GM23338 (cell line): ENCODE data around the gene IGIP. TPM values are rescaled to one million over a fixed set of nuclear protein-coding genes. Genes with fewer than 3 reads are reported as not detected.

ENCODE experiments used
- ATAC-seq: fragments of 200-7000 bp; cut with Tn5 transposase; 3 replicates; pipeline ENCODE4 v1.9.1; 2020
- DNase-seq: peaks from one replicate; pipeline ENCODE4 v3.0.0-alpha.2; 2015; ENCODE audit warnings: low spot score
- H2AFZ ChIP-seq: fragments of 200-600 bp; sonication (generic); 2 replicates; pipeline ENCODE4 v1.8.0; 2016; ENCODE audit warnings: antibody characterized with exemption, mild to moderate bottlenecking, moderate library complexity
- H3F3A ChIP-seq: fragments of 200-600 bp; sonication (generic); replicated peaks from 2 replicates; pipeline ENCODE4 v1.8.0; 2017; ENCODE audit warnings: antibody characterized with exemption, mixed run types, low read depth
- H3K27ac ChIP-seq: fragments of 200-600 bp; sonication (generic); 2 replicates; pipeline ENCODE4 v1.6.1; 2016; ENCODE audit warnings: low read depth
- H3K27me3 ChIP-seq: fragments of 200-600 bp; sonication (generic); 2 replicates; pipeline ENCODE4 v1.8.0; 2016; ENCODE audit warnings: mild to moderate bottlenecking, mixed run types, moderate library complexity; ENCODE audit not compliant: insufficient read depth
- H3K36me3 ChIP-seq: fragments of 200-600 bp; sonication (generic); 2 replicates; pipeline ENCODE4 v1.8.0; 2016; ENCODE audit warnings: mild to moderate bottlenecking; ENCODE audit not compliant: insufficient read depth
- H3K4me1 ChIP-seq: fragments of 200-600 bp; sonication (generic); 2 replicates; pipeline ENCODE4 v1.8.0; 2016; ENCODE audit warnings: mild to moderate bottlenecking, moderate library complexity; ENCODE audit not compliant: insufficient read depth
- H3K4me2 ChIP-seq: fragments of 200-600 bp; sonication (generic); 2 replicates; pipeline ENCODE4 v1.7.1; 2017; ENCODE audit warnings: mixed run types
- H3K4me3 ChIP-seq: fragments of 200-600 bp; sonication (generic); 2 replicates; pipeline ENCODE4 v1.6.1; 2016; ENCODE audit warnings: mixed run types
- H3K79me2 ChIP-seq: fragments of 200-600 bp; sonication (generic); replicated peaks from 2 replicates; pipeline ENCODE4 v1.8.0; 2017; ENCODE audit warnings: mild to moderate bottlenecking; ENCODE audit not compliant: insufficient read depth
- H3K9me2 ChIP-seq: fragments of 200-600 bp; sonication (generic); 2 replicates; pipeline ENCODE4 v1.8.0; 2017; ENCODE audit not compliant: insufficient read depth
- H4K20me1 ChIP-seq: fragments of 200-600 bp; sonication (generic); replicated peaks from 2 replicates; pipeline ENCODE4 v1.8.0; 2017; ENCODE audit warnings: mild to moderate bottlenecking; ENCODE audit not compliant: insufficient read depth
- H3K27ac Mint-ChIP-seq: 2 replicates; pipeline ENCODE4 v1.8.0; 2020; ENCODE audit warnings: inconsistent platforms, mild to moderate bottlenecking, moderate library complexity, mixed read lengths
- H3K27me3 Mint-ChIP-seq: 3 replicates; pipeline ENCODE4 v1.8.0; 2022; ENCODE audit warnings: low read depth, mild to moderate bottlenecking, moderate library complexity, mixed read lengths, inconsistent platforms; ENCODE audit not compliant: insufficient read depth, poor library complexity
- H3K36me3 Mint-ChIP-seq: 3 replicates; pipeline ENCODE4 v1.8.0; 2021; ENCODE audit warnings: low read depth, mild to moderate bottlenecking, inconsistent platforms, moderate library complexity, mixed read lengths
- H3K4me1 Mint-ChIP-seq: 3 replicates; pipeline ENCODE4 v1.8.0; 2020; ENCODE audit warnings: mild to moderate bottlenecking, inconsistent platforms, mixed read lengths
- H3K4me3 Mint-ChIP-seq: 3 replicates; pipeline ENCODE4 v1.8.0; 2021; ENCODE audit warnings: moderate library complexity, mild to moderate bottlenecking, inconsistent platforms, mixed read lengths
- H3K9me3 Mint-ChIP-seq: 3 replicates; pipeline ENCODE4 v1.8.0; 2020; ENCODE audit warnings: moderate library complexity, mild to moderate bottlenecking, inconsistent platforms, mixed read lengths
- CREB1 ChIP-seq: fragments of 250-450 bp; sonication (Bioruptor Pico); IDR thresholded peaks from 2 replicates; pipeline ENCODE4 v1.5.0; 2020; ENCODE audit warnings: low read depth, mild to moderate bottlenecking, moderate library complexity
- CTCF ChIP-seq, 2 experiments: fragments of 200-600 bp in 1 of 2; sonication (generic) in 1 of 2; conservative IDR thresholded peaks; 2 replicates each; pipeline versions ENCODE4 v1.5.1 to v1.6.1; 2016 to 2017; ENCODE audit warnings: antibody characterized with exemption in 2 of 2, low read depth in 2 of 2, mild to moderate bottlenecking in 2 of 2, moderate library complexity in 1 of 2
- ETS1 ChIP-seq: IDR thresholded peaks from 2 replicates; pipeline ENCODE4 v1.6.1; 2016; ENCODE audit warnings: antibody characterized with exemption
- EZH2phosphoT487 ChIP-seq: fragments of 200-600 bp; sonication (generic); IDR thresholded peaks from one replicate; pipeline ENCODE4 v1.8.1; 2018; ENCODE audit warnings: antibody characterized with exemption; ENCODE audit not compliant: unreplicated experiment
- NANOG ChIP-seq: IDR thresholded peaks from 2 replicates; pipeline ENCODE4 v1.6.1; 2016; ENCODE audit warnings: antibody characterized with exemption, borderline replicate concordance
- POLR2AphosphoS5 ChIP-seq: IDR thresholded peaks from 2 replicates; pipeline ENCODE4 v1.6.1; 2016; ENCODE audit warnings: antibody characterized with exemption, low read depth
- REST ChIP-seq: IDR thresholded peaks from one replicate; pipeline ENCODE4 v1.6.1; 2018; ENCODE audit warnings: antibody characterized with exemption; ENCODE audit not compliant: unreplicated experiment
- ZNF114 ChIP-seq: fragments of 250-450 bp; sonication (Bioruptor Pico); IDR thresholded peaks from 2 replicates; pipeline ENCODE4 v1.5.0; 2020; ENCODE audit warnings: mild to moderate bottlenecking, moderate library complexity
- polyA plus RNA-seq: library from polyadenylated mRNA; unstranded; fragments of >200 nt; fragmentation: Nextera tagmentation; extraction: Ambion mirVana; gene quantifications from 2 replicates; pipeline ENCODE4 v1.2.1, GENCODE V29; 2016
- total RNA-seq: library from RNA; depleted of rRNA; stranded (reverse); fragments of >200 nt; shearing (Covaris generic); gene quantifications from 2 replicates; pipeline ENCODE4 v1.2.3, GENCODE V29; 2014

The IGIP gene
- total and polyA plus RNA-seq, 2 experiments from 2014 or later: 0.21 to 0.38 TPM

GRCh38 chr5:140076142-140076541 lies 49.6 kb upstream of the IGIP start (continued):
- no peak for TF ChIP-seq ZNF114 (CRISPR knock-in tag)
- TF ChIP-seq POLR2AphosphoS5: no peak
- TF ChIP-seq CTCF (conservative IDR thresholded peaks at IDR 0.05; ENCODE audit: low read depth in 2 of 2): no peak
- TF ChIP-seq ETS1: no peak

- Histone ChIP-seq H3K27me3 (0 out of 2 replicates have a peak, but pooled peaks cover 3% of the 10 kb centered on the region), H3K4me3 (no peak overlapping the region), H3K36me3 (no peaks in the 10 kb centered on the region), H3K27ac (no peak overlapping the region), H4K20me1 (no peaks in the 10 kb centered on the region), H3F3A (no peaks in the 10 kb centered on the region), H2AFZ (no peak overlapping the region), H3K79me2 (no peaks in the 10 kb centered on the region), H3K4me1 (no peaks in the 10 kb centered on the region), H3K4me2 (no peak overlapping the region), H3K9me2 (no peaks in the 10 kb centered on the region)
- TF ChIP-seq REST: peak; percentile 14
- no peak for TF ChIP-seq NANOG
- ATAC-seq (no peak), DNase-seq (no peak)
- H3K9me3 Mint-ChIP-seq: no peaks in the 10 kb centered on the region
- H3K27ac Mint-ChIP-seq: no peak overlapping the region
- no peaks in the 10 kb centered on the region for H3K27me3 Mint-ChIP-seq
- H3K4me3 Mint-ChIP-seq: no peak overlapping the region
- no peaks in the 10 kb centered on the region for H3K36me3 Mint-ChIP-seq
- H3K4me1 Mint-ChIP-seq: no peaks in the 10 kb centered on the region
These were observed 48.9 kb upstream of the IGIP start for GRCh38 chr5:140076788-140077187.

- Mint-ChIP-seq H3K9me3 (no peaks in the 10 kb centered on the region), H3K27ac (no peak overlapping the region), H3K4me1 (peaks cover 6% of the 10 kb centered on the region; the same call in 1 of the 3 replicates), H3K4me3 (no peak overlapping the region), H3K27me3 (peaks cover 2% of the 10 kb centered on the region), H3K36me3 (no peaks in the 10 kb centered on the region)
- H3K27me3 ChIP-seq: 0 out of 2 replicates have a peak, but pooled peaks cover 7% of the 10 kb centered on the region
- DNase-seq: no peak
- no peak overlapping the region for H3K27ac ChIP-seq
- H4K20me1 ChIP-seq: no peaks in the 10 kb centered on the region
- no peaks in the 10 kb centered on the region for H3K79me2 ChIP-seq
- 0 out of 2 replicates have a peak, but pooled peaks cover 8% of the 10 kb centered on the region for H3K4me1 ChIP-seq
- no peak overlapping the region for H3K4me3 ChIP-seq
- no peak for ATAC-seq
- H2AFZ ChIP-seq: no peak overlapping the region
- H3K4me2 ChIP-seq: no peak overlapping the region
- H3K9me2 ChIP-seq: no peaks in the 10 kb centered on the region
- H3K36me3 ChIP-seq: no peaks in the 10 kb centered on the region
- no peaks in the 10 kb centered on the region for H3F3A ChIP-seq
- TF ChIP-seq EZH2phosphoT487 (no peak), CREB1 (CRISPR knock-in tag) (no peak), NANOG (no peak)
These were observed 42.6 kb upstream of the IGIP start for GRCh38 chr5:140083120-140083519.
